Immature natural killer cell (primary cell): ENCODE data around the gene BICC1. TPM values are rescaled to one million over a fixed set of nuclear protein-coding genes. Genes with fewer than 3 reads are reported as not detected.

ENCODE experiments used
- DNase-seq, 3 donors: peaks; one replicate each; pipeline ENCODE4 v3.0.0; 2022; ENCODE audit warnings: mixed read lengths in 1 of 3
- H3K27ac Mint-ChIP-seq, 6 donors: one replicate each; pipeline ENCODE4 v1.8.0; 2020; ENCODE audit warnings: mixed read lengths in 6 of 6, mild to moderate bottlenecking in 5 of 6, inconsistent platforms in 4 of 6, moderate library complexity in 3 of 6
- H3K27me3 Mint-ChIP-seq, 3 donors: one replicate each; pipeline ENCODE4 v1.8.0; 2020 to 2021; ENCODE audit warnings: low read depth in 3 of 3, mild to moderate bottlenecking in 3 of 3, mixed read lengths in 3 of 3, moderate library complexity in 3 of 3, inconsistent platforms in 1 of 3
- H3K36me3 Mint-ChIP-seq, 3 donors: one replicate each; pipeline ENCODE4 v1.8.0; 2020; ENCODE audit warnings: mixed read lengths in 3 of 3, inconsistent platforms in 2 of 3, mild to moderate bottlenecking in 2 of 3
- H3K4me1 Mint-ChIP-seq, 2 donors: one replicate each; pipeline ENCODE4 v1.8.0; 2020; ENCODE audit warnings: inconsistent platforms in 2 of 2, mild to moderate bottlenecking in 2 of 2, mixed read lengths in 2 of 2, moderate library complexity in 1 of 2
- H3K4me3 Mint-ChIP-seq, 5 donors: one replicate each; pipeline ENCODE4 v1.8.0; 2020; ENCODE audit warnings: mild to moderate bottlenecking in 5 of 5, mixed read lengths in 5 of 5, inconsistent platforms in 3 of 5, moderate library complexity in 3 of 5
- H3K9me3 Mint-ChIP-seq, 6 donors: one replicate each; pipeline ENCODE4 v1.8.0; 2020; ENCODE audit warnings: mild to moderate bottlenecking in 6 of 6, mixed read lengths in 6 of 6, inconsistent platforms in 4 of 6, moderate library complexity in 3 of 6
- polyA plus RNA-seq, 3 donors: library from polyadenylated mRNA; unstranded; fragments of 300-500 nt; fragmentation: Illumina TruSeq; gene quantifications; one replicate each; pipeline ENCODE4 v1.2.3, GENCODE V29; 2021

The BICC1 gene
- polyA plus RNA-seq, 3 donors from 2014 or later, result 0.08 to 0.11 TPM; not detected in 1

DNA sequence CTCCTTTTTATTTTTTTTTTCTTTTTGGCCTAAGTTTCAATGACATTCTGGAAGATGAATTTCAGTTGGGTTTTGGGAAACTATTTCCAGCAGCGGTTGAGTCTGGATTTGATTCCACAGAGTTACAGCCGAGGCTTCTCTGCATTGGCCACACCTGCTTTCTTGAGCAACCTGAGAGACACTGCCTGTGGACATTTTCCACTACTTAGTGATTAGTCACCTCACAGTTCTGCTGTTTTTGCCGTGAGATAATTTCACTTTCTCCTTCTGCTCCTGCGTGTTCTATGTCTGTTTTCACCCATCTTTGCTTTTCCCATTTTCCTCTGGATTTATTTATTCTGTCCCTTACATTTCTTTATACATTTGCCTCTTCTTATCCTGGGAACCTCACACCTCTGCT, 243.0 kb downstream of the BICC1 start:
- Mint-ChIP-seq H3K27me3 (peaks cover 0 to 4% (median 2%) of the 10 kb centered on the region in 3 donors), H3K27ac (no peak overlapping the region), H3K4me3 (peak overlapping the region in 3 of 5 donors; percentile 19 to 51 (median 20)), H3K9me3 (peaks cover 0 to 3% (median 0%) of the 10 kb centered on the region in 6 donors), H3K4me1 (peaks cover 0 to 9% of the 10 kb centered on the region in 2 donors), H3K36me3 (no peaks in the 10 kb centered on the region)
- DNase-seq, result no peak

GRCh38 chr10:58756130-58756719, 243.6 kb downstream of the BICC1 start:
- H3K27ac Mint-ChIP-seq, result no peak overlapping the region
- H3K4me3 Mint-ChIP-seq, result peak overlapping the region in 3 of 5 donors; percentile 19 to 51 (median 20)

GRCh38 chr10:58757352-58758065, 244.8 kb downstream of the BICC1 start:
- no peak for DNase-seq
- Mint-ChIP-seq H3K4me3 (no peak overlapping the region), H3K36me3 (no peaks in the 10 kb centered on the region), H3K27me3 (peaks cover 0 to 4% (median 0%) of the 10 kb centered on the region in 3 donors), H3K4me1 (peaks cover 0 to 9% of the 10 kb centered on the region in 2 donors), H3K9me3 (peaks cover 0 to 3% (median 0%) of the 10 kb centered on the region in 6 donors), H3K27ac (no peak overlapping the region)

More at GRCh38 chr10:58756130-58756719, 243.6 kb downstream of the BICC1 start:
- Mint-ChIP-seq H3K36me3 (no peaks in the 10 kb centered on the region), H3K9me3 (peaks cover 0 to 3% (median 0%) of the 10 kb centered on the region in 6 donors), H3K4me1 (peaks cover 0 to 9% of the 10 kb centered on the region in 2 donors), H3K27me3 (peaks cover 0 to 4% (median 0%) of the 10 kb centered on the region in 3 donors)
- no peak for DNase-seq

DNA sequence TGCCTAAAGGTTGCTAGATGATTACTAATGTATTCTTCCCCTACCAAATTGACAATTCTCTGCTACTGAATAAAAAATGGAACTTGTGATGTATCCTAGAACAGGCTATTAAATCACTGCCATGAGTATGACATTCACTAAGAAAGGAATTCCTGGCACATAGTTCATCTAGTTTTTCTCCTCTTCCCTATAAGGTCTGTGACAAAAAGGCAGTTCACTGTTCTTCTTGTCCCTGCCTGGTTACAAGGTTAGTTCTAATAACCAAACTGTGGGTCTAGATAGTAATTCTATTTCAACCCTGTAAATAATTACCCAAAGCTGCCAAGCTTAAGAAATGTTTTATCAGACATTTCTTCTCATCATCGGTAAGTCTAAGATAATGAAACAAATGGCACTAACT, 245.6 kb downstream of the BICC1 start:
- no peak for DNase-seq
- Mint-ChIP-seq H3K4me1 (peaks cover 0 to 9% of the 10 kb centered on the region in 2 donors), H3K27ac (no peak overlapping the region), H3K4me3 (no peak overlapping the region), H3K9me3 (peaks cover 0 to 3% (median 0%) of the 10 kb centered on the region in 6 donors), H3K36me3 (no peaks in the 10 kb centered on the region), H3K27me3 (peaks cover 0 to 4% (median 0%) of the 10 kb centered on the region in 3 donors)

DNA sequence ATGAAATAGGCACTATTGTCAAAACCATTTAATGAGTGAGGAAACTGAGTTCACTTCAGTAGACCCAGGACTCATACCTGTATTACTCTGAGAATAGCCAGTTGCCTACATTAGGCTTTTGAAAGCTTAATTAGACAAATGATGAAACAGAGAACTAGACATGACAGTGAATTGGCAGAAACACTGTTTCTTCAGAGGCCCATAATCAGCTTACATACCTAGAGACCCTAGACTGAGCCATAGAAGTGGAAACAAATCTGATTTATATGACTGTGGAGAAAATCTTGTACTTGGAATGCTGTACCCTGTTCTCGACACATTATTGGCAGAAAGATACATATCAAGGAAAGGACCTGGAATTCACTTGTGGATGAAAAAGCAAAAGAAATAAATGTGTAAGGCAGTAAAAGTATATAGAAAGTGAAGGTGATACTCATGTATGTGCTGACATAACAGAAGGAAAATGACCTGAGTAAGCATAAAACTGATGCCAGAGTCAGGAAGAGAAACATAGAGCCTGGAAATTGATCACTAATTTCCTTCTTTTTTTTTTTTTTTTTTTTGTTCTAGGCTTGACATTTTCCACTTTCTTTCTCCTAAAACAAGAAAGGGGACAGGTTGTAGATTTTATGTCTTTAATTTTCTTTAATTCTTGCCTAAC, 251.5 kb downstream of the BICC1 start:
- peaks cover 0 to 10% (median 1%) of the 10 kb centered on the region in 6 donors for H3K9me3 Mint-ChIP-seq
- no peaks in the 10 kb centered on the region for H3K36me3 Mint-ChIP-seq
- H3K27ac Mint-ChIP-seq, result no peak overlapping the region
- no peak overlapping the region for H3K4me3 Mint-ChIP-seq
- H3K4me1 Mint-ChIP-seq, result no peaks in the 10 kb centered on the region
- H3K27me3 Mint-ChIP-seq, result peaks cover 0 to 2% (median 0%) of the 10 kb centered on the region in 3 donors
- no peak for DNase-seq

- H3K27ac Mint-ChIP-seq, result no peak overlapping the region
- no peaks in the 10 kb centered on the region for H3K4me1 Mint-ChIP-seq
- H3K36me3 Mint-ChIP-seq, result no peaks in the 10 kb centered on the region
- peaks cover 0 to 2% (median 0%) of the 10 kb centered on the region in 3 donors for H3K27me3 Mint-ChIP-seq
- peaks cover 0 to 10% (median 1%) of the 10 kb centered on the region in 6 donors for H3K9me3 Mint-ChIP-seq
- H3K4me3 Mint-ChIP-seq, result no peak overlapping the region
- DNase-seq, result no peak
Observed at GRCh38 chr10:58765910-58766309, 253.2 kb downstream of the BICC1 start.

DNA sequence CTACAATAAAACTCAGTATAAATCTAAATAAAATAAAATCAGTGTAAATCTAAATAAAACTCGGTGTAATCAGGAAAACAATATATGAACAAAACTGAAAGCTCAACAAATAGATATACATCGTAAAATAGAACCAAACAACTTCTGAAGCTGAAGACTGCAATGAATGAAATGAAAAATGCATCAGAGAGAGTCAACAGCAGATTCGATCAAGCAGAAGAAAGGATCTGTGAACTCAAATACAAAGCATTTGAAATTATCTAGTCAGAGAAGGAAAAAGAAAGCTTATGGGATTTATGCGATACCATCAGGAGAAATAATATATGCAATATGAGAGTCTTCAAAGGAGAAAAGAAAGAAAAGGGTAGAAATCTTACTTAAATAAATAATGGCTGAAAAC, 255.0 kb downstream of the BICC1 start:
- Mint-ChIP-seq H3K9me3 (peaks cover 0 to 10% (median 1%) of the 10 kb centered on the region in 6 donors), H3K27ac (no peak overlapping the region), H3K36me3 (no peaks in the 10 kb centered on the region), H3K27me3 (peaks cover 0 to 3% (median 0%) of the 10 kb centered on the region in 3 donors), H3K4me1 (no peaks in the 10 kb centered on the region), H3K4me3 (no peak overlapping the region)
- no peak for DNase-seq

- DNase-seq, result no peak
- H3K27me3 Mint-ChIP-seq, result peaks cover 0 to 3% (median 0%) of the 10 kb centered on the region in 3 donors
- no peak overlapping the region for H3K27ac Mint-ChIP-seq
- H3K9me3 Mint-ChIP-seq, result peaks cover 0 to 10% (median 1%) of the 10 kb centered on the region in 6 donors
- H3K36me3 Mint-ChIP-seq, result no peaks in the 10 kb centered on the region
- no peak overlapping the region for H3K4me3 Mint-ChIP-seq
- no peaks in the 10 kb centered on the region for H3K4me1 Mint-ChIP-seq
Observed at GRCh38 chr10:58771863-58772262, 259.2 kb downstream of the BICC1 start.

DNA sequence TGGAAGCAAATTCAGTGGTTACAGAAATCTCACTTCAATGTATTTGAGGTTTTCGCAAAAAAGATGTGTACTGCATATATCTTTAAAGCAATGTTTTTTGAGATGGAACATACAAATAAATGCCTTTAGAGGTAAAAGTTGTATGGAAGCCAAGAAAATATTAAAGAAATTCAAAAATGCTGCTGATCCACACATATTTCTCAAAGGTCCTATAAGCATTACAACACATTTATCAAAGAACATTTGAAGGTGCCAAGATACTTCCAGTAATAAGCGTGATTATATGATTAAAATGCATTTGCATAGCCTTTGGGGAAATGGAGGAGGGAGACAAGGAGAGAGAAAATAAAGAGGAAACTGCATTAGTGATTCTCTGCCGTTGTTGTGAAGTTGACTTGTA, 260.1 kb downstream of the BICC1 start:
- H3K27ac Mint-ChIP-seq, result no peak overlapping the region
- peaks cover 0 to 2% (median 0%) of the 10 kb centered on the region in 3 donors for H3K27me3 Mint-ChIP-seq
- no peak overlapping the region for H3K4me3 Mint-ChIP-seq
- H3K9me3 Mint-ChIP-seq, result peaks cover 0 to 4% (median 1%) of the 10 kb centered on the region in 6 donors
- H3K36me3 Mint-ChIP-seq, result no peaks in the 10 kb centered on the region
- no peak for DNase-seq
- no peaks in the 10 kb centered on the region for H3K4me1 Mint-ChIP-seq

- no peaks in the 10 kb centered on the region for H3K36me3 Mint-ChIP-seq
- H3K4me1 Mint-ChIP-seq, result no peaks in the 10 kb centered on the region
- H3K4me3 Mint-ChIP-seq, result no peak overlapping the region
- H3K27me3 Mint-ChIP-seq, result peaks cover 0 to 1% (median 0%) of the 10 kb centered on the region in 3 donors
- DNase-seq, result no peak
- no peak overlapping the region for H3K27ac Mint-ChIP-seq
- peaks cover 0 to 3% (median 0%) of the 10 kb centered on the region in 6 donors for H3K9me3 Mint-ChIP-seq
Observed at GRCh38 chr10:58773341-58773740, 260.7 kb downstream of the BICC1 start.

DNA sequence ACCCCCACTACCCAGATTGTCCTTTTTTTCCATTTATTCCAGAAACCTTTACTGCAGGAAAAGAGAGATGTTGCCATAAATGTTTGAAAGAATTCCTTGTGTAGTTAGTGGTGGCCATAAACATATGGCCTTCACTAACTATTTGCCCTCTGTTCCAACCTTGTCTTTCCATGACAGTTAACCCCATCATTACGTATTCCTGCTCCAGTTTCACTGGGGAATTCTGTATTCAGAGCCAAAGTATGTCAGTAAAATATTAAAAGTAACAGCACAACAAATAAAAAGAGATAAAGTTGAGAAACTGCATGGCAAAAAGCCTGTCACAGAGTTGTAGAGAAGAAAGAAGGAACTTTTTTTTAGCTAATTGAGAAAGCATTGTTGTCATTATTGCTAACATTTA, 261.3 kb downstream of the BICC1 start:
- Mint-ChIP-seq H3K27me3 (peaks cover 0 to 1% (median 0%) of the 10 kb centered on the region in 3 donors), H3K4me3 (no peak overlapping the region), H3K4me1 (no peaks in the 10 kb centered on the region), H3K36me3 (no peaks in the 10 kb centered on the region), H3K9me3 (no peaks in the 10 kb centered on the region), H3K27ac (no peak overlapping the region)
- DNase-seq, result no peak

DNA sequence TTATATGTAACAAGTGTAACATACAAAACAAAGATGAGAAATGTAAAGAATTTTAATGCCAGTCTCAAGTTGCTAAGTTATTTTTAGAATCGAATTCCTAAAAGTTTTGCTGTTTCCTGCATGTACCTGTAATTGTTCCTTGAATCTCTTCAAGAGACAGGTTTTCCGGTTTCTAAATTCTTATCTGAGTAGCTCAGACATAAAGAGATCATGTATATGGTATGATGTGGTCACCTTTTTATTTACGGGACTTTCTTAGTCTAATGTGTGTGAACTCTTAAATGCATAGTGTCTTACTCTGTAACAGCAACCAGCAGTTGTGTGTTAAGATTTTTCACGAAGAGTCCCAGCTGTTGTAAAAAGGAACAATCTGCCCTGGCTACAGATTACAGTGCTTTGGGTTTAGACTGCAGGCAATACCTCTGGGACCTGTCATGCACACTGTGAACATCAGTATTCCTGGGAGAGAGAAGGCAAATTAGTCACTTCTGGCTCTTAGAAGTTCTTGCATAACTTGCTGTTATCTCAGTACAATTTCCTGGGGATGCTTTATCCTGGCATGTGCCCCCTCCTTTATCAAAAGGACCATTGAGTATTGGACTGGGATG, 263.4 kb downstream of the BICC1 start:
- no peaks in the 10 kb centered on the region for H3K36me3 Mint-ChIP-seq
- H3K4me3 Mint-ChIP-seq, result no peak overlapping the region
- no peak for DNase-seq
- no peaks in the 10 kb centered on the region for H3K4me1 Mint-ChIP-seq
- no peaks in the 10 kb centered on the region for H3K9me3 Mint-ChIP-seq
- H3K27ac Mint-ChIP-seq, result no peak overlapping the region
- H3K27me3 Mint-ChIP-seq, result peaks cover 0 to 1% (median 0%) of the 10 kb centered on the region in 3 donors

DNA sequence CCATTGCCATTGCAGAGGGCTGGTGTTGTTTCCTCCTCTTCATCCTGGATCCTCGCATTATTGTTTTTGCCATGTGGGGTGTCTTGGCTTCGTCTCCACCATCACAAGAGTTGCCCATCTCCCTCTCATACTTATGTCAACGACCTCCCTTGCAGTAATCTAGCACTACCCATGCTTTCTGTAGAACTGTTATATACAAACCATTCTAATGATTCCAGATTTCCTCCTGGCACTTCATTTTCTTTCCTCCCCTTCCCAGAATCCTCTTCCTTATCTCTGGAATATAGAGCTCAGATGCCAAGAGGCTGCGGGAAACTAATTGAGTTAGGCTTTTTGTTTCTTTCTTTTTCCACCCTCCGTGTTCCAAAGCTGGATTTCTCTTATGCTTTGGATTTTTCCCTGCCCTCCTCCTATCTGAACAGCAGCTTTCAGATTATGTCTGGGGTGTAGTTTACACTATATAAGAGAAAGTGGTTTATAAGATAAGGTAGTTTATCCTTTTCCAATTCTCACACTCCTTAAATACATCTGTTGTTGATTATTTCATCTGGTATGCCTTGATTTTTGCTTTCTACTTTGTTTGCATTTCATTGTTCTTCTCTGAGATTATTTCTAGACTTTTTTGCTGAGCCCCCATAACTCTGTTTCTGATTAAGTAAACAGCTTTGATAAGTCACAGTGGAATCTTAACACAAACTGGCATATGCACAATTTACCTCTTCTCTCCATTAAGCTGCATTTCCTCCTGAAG, 264.1 kb downstream of the BICC1 start:
- Mint-ChIP-seq H3K27ac (no peak overlapping the region), H3K9me3 (no peaks in the 10 kb centered on the region), H3K4me3 (no peak overlapping the region)

More for the DNA sequence above, 264.1 kb downstream of the BICC1 start:
- no peaks in the 10 kb centered on the region for H3K27me3 Mint-ChIP-seq
- DNase-seq, result no peak
- H3K36me3 Mint-ChIP-seq, result no peaks in the 10 kb centered on the region
- H3K4me1 Mint-ChIP-seq, result no peaks in the 10 kb centered on the region
